SIG-M5 treated with dmso at 0.1 percent for 504 hours (cell line): Measurements from ENCODE around the gene EXOC4.

Source experiments
- DNase-seq: peaks from one replicate; lab custom pipeline; 2025; ENCODE audit not compliant: unreplicated experiment; lab: John Stamatoyannopoulos, UW

EXOC4 gene

GRCh38 chr7:134013249-134013648 is 760.4 kb downstream of the EXOC4 start:
- DNase-seq: no peak

DNA sequence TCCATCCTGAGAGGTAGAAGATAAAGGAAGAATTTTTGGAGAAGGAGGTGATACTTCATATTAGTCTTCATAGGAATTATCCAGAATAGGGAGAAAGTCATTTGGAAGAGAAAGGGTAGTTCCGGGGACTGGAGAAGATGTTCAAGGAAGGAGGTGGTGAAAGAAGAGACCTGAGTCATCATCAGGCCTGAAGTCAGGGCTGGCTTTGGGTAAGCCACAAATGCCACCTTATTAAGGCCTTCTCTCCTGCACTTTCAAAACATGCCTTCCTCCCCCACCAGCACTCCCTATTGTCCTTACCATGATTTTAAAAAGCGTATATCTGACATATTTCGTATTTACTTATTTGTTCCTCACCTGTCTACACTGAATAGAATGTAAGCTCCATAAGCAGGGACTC is 762.1 kb downstream of the EXOC4 start:
- DNase-seq: no peak

GRCh38 chr7:134016223-134016941 is 763.5 kb downstream of the EXOC4 start:
- DNase-seq: peak; percentile 3

- no peak for DNase-seq
Observed at GRCh38 chr7:134016942-134017303, 764.0 kb downstream of the EXOC4 start.

DNA sequence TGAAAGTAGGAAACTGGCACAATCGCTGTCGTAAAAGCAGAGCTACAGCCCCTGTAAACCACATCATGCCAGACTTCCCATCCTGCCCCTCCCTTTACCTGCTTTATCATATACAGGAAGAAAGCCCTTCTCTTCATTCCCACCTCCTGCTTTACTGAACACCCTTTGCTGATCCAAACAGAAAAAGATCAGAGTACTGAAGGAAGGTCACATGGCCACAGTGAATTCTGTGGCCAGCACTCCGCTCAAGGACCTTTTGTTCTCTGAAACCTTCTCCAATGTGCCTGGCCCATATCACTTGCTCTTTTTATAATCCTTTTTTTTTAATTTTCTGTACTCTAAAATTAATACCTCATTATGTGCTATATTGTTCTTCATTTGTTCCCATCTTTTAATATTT is 765.4 kb downstream of the EXOC4 start:
- no peak for DNase-seq

DNA sequence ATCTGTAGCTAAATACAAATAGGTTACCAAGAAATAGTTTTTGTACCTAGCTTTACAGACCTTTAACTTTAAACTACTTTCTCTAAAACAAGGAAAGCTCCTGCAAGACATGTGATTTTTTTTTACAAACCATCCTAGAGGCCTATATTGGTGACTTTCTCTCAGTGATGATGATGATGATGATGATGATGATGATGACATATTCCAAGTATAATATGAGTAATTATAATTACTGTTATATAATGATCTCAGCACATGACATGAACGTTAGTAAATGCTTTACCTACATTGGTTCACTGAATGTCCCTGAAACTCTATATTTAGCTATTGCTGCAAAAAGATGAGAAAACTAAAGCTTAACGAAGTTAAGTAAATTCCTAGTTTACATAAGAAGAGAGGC is 766.4 kb downstream of the EXOC4 start:
- DNase-seq: no peak

- DNase-seq: no peak
Observed at GRCh38 chr7:134021836-134022235, 769.0 kb downstream of the EXOC4 start.

- no peak for DNase-seq
Observed at GRCh38 chr7:134022286-134022911, 769.5 kb downstream of the EXOC4 start.

- no peak for DNase-seq
Observed at GRCh38 chr7:134024739-134025138, 771.9 kb downstream of the EXOC4 start.

DNA sequence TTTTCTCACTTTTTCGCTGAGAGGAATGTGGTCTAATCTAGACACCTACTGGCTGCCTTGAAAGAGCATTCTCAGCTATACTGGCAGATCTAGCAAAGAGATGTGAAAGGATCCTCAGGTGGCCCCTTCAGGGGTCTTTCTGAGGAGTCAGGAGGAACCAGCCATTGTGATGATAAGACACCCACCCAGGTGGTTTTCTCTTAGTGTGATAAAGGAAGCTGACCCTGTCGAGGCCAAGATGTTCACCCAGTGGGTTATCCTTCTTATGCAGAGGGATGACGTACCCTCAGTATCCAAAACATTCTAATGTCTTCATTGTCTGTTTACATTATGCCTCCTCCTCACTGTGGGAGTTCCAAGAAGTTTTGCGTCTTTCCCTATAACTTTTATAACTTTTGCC is 776.0 kb downstream of the EXOC4 start:
- DNase-seq: no peak

DNA sequence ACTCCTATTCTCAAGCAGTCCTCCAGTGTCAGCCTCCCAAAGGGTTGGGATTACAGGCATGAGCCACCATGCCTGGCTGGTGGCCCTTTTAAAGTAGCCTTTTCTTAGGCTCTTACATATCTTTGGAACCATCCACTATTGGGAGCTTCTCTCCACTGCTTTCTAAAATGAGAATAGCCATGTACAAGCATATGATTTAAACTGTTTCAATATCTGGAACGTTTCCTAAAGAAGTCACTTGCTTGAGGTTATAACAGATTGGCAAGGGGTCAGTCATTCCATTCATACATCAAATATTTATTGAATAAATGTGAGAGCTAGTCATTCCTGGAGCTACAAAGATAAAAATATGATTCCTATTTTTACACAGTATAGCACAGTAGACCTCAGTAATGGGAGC is 776.9 kb downstream of the EXOC4 start:
- no peak for DNase-seq

GRCh38 chr7:134030460-134030865 is 777.6 kb downstream of the EXOC4 start:
- DNase-seq: no peak

DNA sequence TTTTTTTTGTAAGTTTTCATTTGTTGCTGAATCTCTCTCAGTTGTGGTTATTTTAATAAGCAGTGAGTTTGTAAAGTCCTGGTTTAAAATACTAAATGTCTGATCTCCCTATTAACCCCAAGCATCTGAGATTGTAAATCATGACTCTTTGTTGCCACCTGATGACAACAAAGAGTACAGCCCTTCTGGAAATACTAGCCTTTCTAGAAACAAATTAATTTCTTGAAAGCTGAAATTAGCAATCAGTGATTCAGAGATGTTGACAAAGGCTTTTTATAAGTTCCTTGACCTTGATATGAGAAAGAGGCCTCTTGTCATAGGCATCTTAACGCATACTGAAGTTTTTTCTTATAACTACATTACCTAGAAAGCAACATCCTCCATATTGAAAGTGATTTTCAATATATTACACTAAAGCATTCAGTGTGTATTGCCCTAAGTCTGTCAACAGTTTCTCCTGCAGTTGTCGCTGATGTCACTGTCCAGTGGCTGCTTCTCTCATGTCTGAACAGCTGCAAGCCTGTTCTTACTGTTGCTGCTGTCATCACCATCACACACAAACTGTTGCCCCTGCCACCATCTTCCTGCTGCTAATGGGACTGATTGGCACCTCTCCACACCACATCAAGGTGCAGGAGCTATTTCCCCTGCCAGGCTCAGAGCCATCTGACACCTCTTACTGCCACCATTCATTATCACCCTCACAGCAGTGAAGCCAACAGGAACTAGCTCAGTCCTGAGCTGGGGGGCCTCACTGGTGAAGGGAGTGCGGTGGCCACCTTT is 779.1 kb downstream of the EXOC4 start:
- DNase-seq: no peak

DNA sequence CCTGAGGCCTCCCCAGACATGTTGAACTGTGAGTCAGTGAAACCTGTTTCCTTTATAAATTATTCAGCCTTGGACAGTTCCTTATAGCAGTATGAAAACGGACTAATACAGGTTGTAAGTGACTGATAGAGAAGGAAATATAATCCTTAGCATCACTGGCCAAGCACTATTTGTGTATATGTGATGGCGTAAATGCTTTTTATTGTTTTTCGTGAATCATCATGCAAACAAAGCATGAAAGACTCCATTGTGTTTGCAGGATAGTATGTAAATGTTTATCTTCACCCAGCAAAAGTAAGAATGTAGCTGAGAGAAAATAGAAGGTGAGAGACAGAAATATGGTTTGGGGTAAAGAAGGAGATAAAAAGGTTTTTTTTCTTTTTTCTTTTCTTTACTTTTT is 781.8 kb downstream of the EXOC4 start:
- no peak for DNase-seq

DNA sequence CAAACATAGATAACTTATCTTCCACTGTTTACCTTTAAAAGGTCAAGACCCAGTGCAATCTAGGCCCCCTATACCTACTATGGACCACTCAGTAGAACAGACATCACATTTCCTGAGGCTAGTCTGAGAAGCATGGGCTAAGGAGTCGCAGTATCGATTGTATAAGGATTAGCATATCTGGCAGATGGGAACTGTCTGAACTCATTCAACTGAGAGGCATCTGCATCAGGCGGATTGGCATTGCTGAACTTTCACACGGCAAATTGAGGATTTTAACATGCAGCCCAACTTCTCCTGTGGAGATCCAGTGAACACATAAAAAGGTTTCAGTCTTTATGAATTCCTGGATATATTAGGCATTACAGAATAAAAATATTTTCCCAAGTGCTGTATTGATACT is 785.1 kb downstream of the EXOC4 start:
- DNase-seq: no peak

DNA sequence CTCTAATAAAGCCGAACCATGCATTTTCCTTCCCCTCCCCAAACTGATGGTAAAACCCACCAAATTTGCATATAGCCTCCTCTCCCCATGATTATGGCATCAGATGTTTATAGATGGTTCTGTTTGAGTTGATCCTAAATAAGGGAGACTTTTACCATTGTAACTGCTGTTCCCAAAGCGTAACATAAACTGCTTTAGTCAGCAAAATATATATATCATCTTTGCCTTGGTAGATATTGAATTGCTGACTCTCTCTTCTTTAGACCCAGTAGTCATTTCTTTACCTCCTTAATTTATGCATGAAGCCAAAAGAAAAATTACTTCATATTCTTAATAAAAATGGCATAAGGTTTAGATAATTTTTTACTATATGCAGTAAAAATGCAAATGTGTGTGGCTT is 788.1 kb downstream of the EXOC4 start:
- no peak for DNase-seq

GRCh38 chr7:134041477-134041876 is 788.6 kb downstream of the EXOC4 start:
- DNase-seq: no peak

GRCh38 chr7:134042307-134042706 is 789.4 kb downstream of the EXOC4 start:
- DNase-seq: peak; percentile 39

DNA sequence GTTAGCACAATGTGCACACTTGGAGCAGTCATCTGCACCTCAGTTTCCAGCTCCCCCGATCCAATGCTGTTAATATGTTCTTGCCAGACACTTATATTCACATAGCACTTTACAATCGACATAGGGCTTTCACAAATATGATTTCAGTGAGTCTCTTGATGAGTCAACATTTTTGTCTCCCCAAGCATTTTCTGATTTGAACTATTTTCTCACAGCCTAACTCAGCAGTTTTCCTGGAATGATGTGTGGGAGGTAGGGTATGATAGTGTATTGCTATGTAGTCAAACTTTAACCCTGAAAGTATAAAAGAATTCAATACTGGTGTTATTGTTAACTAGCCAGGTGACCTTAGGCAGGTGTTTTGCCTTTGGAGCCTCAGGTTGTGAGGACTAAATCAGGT is 791.8 kb downstream of the EXOC4 start:
- DNase-seq: no peak

- no peak for DNase-seq
Observed at GRCh38 chr7:134045716-134046115, 792.8 kb downstream of the EXOC4 start.

DNA sequence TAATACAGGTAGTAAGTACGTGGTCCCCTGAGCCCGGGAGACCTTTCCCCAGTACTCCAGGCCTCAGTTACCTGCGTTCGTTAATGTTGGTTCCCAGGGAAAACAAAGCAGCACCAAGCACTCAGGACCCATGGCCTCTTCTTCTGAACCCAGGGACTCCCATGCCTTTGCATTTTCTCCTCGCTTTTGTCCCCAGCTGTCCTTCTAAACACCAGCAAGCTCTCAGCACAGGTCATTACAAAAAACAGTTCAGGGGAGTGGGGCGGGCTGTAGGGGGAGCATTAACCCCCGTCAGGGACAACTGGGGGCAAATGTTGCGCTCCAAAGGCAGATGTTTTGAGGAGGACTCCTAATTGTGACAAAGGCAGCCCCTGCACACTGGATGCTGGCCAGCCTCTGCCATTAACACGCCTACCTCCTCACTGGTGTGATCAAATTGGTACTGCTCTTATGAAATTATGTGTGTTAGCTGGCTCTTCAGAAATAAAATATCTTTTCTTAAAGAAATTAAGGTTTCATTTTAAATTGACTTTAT is 793.8 kb downstream of the EXOC4 start:
- DNase-seq: no peak

GRCh38 chr7:134047675-134048074 is 794.8 kb downstream of the EXOC4 start:
- DNase-seq: no peak
